GM10248 (cell line): ENCODE data around the gene WEE1.

ENCODE experiments used
- CTCF ChIA-PET: fragments of 300-600 bp; sonication (Branson Sonifier 250); formaldehyde crosslinking; extraction: SDS; loops from one replicate; lab custom pipeline; 2021; ENCODE audit warnings: antibody characterized with exemption; lab: Yijun Ruan, JAX
- POLR2A ChIA-PET: fragments of 350-650 bp; sonication (Branson Sonifier 250); formaldehyde crosslinking; extraction: SDS; loops from one replicate; lab custom pipeline; 2020; ENCODE audit warnings: antibody characterized with exemption; lab: Yijun Ruan, JAX
- DNase-seq: peaks from one replicate; pipeline ENCODE4 v3.0.0; 2012; ENCODE audit errors: extremely low spot score
- TF ChIP-seq, protein P1 (sequence below): IDR thresholded peaks from 2 replicates; pipeline ENCODE4 v1.5.1; 2012; ENCODE audit warnings: mild to moderate bottlenecking, low read depth; ENCODE audit errors: extremely low read depth, missing control alignments, control extremely low read depth

Gene WEE1

DNA sequence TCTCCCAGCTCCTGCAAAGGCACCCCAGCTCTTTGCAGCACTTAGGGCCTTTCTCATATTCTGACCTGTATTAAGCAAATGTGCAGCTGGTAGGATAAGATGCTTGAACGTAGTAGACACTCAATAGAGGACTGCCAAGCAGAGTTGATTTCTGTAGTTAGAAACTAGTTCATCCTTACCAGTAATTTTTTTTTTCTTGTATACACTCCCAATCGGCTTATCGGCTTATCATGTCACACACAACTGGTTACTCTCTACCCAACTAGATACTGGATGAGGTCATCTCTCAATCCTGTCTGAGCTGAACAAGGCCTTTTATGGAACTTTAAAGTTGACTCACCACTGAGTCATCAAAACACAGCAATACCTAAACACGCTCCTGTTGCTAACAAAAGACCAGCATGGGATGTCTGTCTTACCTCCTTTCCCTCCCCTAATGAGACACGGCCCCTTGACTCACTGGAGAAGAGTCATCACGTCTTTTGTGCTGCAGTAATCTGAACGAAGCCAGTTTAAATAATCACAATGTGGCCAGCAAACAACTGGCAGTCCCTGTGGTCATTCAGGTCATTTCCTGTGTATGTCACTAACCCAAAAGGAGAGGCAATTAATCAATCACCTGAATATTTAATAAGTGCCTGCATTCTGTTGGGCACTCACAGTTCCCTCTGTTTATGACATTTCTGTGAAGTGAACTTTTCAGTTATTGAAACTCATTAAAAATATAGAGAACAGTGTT is 7.5 kb upstream of the WEE1 start:
- ChIA-PET CTCF (interaction anchor here (1.1 to 8.1 kb wide), 9 partner anchors 11 to 183 kb away, joined by 3 to 54 read pairs (median 5); no protein-coding TSS in a partner anchor), POLR2A (no interaction called here)
- TF ChIP-seq, protein P1, sequence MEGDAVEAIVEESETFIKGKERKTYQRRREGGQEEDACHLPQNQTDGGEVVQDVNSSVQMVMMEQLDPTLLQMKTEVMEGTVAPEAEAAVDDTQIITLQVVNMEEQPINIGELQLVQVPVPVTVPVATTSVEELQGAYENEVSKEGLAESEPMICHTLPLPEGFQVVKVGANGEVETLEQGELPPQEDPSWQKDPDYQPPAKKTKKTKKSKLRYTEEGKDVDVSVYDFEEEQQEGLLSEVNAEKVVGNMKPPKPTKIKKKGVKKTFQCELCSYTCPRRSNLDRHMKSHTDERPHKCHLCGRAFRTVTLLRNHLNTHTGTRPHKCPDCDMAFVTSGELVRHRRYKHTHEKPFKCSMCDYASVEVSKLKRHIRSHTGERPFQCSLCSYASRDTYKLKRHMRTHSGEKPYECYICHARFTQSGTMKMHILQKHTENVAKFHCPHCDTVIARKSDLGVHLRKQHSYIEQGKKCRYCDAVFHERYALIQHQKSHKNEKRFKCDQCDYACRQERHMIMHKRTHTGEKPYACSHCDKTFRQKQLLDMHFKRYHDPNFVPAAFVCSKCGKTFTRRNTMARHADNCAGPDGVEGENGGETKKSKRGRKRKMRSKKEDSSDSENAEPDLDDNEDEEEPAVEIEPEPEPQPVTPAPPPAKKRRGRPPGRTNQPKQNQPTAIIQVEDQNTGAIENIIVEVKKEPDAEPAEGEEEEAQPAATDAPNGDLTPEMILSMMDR = no peak
- peak; percentile 72 for DNase-seq

DNA sequence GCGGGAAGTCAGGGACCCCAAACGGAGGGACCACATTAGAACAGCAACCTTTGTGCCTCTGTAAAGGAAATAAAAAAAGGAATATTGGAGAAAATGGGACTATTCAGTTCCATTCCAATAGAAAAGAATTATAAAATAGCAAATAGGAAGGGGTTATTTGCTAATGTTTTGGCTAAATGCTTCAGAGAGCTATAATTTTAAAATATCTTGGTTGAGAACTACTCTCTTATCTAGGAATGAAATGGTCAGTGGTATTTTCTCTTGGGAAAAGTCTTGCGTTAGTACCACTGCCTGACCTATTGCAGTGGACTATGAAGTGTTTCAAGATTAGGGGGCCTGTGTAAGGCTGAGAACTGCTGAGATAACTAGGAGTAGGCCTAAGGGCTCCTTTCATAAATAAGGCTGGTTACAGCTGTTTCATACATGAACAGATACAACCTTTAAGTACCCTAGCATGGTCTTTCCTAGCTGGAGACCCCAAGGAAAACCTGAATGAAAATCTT is 6.9 kb upstream of the WEE1 start:
- ChIA-PET POLR2A (no interaction called here), CTCF (interaction anchor here (1.1 to 8.1 kb wide), 9 partner anchors 10 to 182 kb away, joined by 3 to 54 read pairs (median 5); no protein-coding TSS in a partner anchor)
- no peak for DNase-seq
- TF ChIP-seq, protein P1 = no peak

DNA sequence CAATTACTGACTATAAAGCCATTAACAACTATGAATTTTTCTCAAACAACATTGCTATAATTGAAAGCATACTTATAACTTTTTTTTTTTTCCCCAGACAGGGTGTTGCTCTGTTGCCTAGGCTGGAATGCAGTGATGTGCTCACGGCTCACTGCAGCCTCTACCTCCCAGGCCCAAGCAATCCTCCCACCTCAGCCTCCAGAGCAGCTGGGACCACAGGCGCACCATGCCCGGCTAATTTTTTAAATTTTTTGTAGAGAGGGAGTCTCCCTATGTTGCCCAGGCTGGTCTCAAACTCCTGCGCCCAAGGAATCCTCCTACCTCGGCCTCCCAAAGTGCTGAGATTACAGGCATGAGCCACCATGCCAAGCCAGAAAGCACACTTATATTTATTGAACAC is 6.1 kb upstream of the WEE1 start:
- DNase-seq = no peak
- TF ChIP-seq, protein P1 = no peak
- CTCF ChIA-PET = interaction anchor here (1.2 to 8.1 kb wide), 5 partner anchors 29 to 181 kb away, joined by 3 to 54 read pairs (median 8); no protein-coding TSS in a partner anchor
- POLR2A ChIA-PET = no interaction called here

DNA sequence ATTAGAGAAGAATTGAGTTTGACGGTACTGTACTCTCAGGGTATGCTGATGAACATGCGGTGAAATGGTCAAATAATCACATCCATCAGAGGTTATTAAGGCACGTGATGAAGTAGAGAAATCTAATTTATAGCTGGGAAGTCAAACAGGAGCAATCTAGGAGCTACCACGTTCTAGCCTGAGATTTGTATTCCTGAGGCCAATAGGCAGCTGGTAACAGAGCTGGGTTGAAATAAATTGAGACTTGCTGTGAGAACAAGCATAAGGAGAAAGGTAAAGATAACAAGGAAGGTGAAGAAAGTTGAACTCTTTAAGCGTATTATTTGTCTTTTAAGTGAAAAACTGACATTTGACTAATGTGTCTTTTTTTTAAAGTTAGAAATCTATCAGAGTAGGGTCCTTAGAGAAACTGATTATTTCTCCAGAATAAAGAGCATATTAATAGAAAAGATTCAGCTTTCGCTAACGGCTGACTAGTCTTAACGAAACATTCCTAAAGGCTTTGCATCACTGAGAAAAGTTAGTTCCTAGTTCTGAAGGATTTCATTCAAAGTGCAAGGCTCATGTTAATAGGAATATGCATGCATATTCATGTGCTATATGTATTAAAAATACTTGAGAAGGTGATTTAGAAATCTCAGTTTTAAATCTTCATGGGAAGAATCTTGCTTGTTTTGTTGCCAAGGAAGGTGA is 5.2 kb upstream of the WEE1 start:
- ChIA-PET POLR2A (no interaction called here), CTCF (interaction anchor here (0.8 to 1.8 kb wide), 3 partner anchors 33 to 61 kb away, joined by 3 to 8 read pairs (median 4); no protein-coding TSS in a partner anchor)
- TF ChIP-seq, protein P1 = no peak
- no peak for DNase-seq

DNA sequence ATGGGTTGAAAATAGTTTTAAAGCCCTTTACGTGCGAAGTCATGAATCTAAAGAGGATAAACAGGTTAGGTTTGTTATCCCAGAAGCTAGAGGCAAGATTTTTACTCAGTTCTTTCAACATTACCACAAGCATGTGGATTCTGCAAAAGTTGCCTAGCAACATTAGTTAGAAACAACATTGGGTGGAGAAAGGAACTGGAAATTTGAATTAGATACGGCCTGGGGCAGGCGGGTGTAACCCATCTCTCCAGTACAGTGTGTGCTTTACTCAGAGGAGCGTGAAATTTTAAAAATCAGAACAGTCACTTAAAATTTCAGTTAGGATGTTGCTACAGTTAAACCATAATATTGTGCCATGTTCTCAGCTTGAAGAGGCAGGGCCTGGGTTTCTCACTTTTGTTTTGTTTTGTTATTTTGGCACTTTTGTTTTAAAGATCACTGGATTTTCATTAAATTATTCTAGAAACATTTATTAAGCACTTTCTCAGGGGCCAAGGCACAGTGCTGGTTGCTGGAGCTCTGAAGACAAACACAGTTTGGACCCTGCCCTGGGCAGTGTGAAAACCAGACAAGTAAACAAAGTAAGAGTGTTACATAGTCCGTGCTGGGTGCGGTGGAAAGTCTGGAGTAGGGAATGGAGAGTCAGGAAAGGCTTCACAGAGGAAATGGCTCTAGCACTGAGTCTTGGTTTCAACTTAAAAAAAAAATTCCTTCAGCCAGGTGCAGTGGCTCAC is 4.4 kb upstream of the WEE1 start:
- ChIA-PET POLR2A (no interaction called here), CTCF (interaction anchor here (0.8 to 1.8 kb wide), 3 partner anchors 34 to 62 kb away, joined by 3 to 8 read pairs (median 4); no protein-coding TSS in a partner anchor)
- TF ChIP-seq, protein P1 = no peak
- DNase-seq = no peak
